ENCODE results near the gene MRGPRG.
"Not testable (repeated sequence)": the region's sequence is repeated elsewhere in the genome, so short reads cannot be mapped to it uniquely, and the experiment has no call there.

MRGPRG gene

GRCh38 chr11:3170756-3171650 lies 47.6 kb downstream of the MRGPRG start:
- no peak for DNase-seq

GRCh38 chr11:3170044-3170755 lies 48.4 kb downstream of the MRGPRG start:
- DNase-seq, result no peak

DNA sequence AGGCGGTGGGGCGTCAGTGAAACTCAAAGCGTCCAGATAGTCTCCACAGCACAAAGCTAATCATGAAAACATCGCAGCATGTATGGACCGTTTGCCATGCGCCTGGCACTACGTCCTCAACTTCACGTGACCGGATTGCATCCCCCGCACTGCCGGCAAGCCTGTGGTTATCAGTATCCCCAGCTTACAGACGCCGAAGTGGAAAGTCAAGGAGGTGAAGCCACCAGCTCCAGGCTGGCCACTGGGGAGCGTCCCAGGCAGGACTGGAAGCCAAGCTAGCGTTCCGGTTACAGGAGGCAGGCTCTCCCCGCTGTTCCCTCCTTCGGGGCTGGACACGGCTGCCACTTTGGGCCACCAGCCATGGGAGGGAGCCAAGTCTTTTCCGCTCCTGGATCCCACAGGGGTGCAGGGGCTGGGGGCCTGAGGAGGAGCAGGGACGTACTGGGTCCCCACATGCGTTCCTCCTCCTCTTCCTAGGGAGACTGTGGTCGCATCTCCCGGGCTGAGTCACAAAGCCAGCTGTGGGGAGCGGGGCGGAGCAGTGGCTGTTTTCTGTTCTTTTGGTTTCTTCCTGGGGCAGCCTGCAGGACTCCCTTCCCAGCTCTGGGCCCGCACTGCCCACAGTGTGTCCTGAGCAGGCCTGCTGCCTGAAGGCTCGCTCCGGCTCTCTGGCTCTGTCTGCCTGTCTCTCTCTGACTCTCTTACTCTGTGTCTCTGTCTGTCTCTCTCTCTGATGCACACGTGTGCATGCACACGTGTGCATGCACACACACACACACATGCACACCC lies 49.2 kb downstream of the MRGPRG start:
- no peak for DNase-seq

DNA sequence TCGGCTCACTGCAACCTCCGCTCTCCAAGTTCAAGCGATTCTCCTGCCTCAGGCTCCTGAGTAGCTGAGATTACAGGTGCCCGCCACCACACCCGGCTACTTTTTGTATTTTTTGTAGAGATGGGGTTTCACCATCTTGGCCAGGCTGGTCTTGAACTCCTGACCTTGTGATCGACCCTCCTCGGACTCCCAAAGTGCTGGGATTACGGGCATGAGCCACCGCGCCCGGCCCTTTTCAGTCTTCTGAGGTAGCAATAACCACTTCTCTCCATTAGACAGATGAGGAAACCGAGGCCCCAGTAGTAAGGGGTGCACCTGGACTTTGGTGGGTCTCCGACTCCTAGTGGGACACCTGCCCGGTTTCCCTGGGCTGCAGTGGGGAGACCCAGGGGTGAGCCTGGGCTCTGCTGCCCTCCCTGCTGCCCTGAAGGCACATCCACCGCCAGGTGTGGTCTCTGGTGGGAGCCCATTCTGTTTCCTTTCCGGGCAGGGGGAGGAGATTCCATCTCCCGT lies 49.8 kb downstream of the MRGPRG start:
- DNase-seq, result not testable (repeated sequence)
